A549 (cell line): Measurements from ENCODE around the gene TMTC1. TPM values are rescaled to one million over a fixed set of nuclear protein-coding genes. Genes with fewer than 3 reads are reported as not detected.

Experiments used
- ATAC-seq, 2 experiments: fragments of 200-7000 bp in 1 of 2; fragments of >200 bp in 1 of 2; cut with Nextera tagmentation in 1 of 2; cut with Tn5 transposase in 1 of 2; 3 replicates each; pipeline versions ENCODE4 v1.8.0 to v1.9.1; 2018 to 2020; ENCODE audit warnings: mild to moderate bottlenecking in 1 of 2, moderate library complexity in 1 of 2
- CTCF ChIA-PET: fragments of 300-600 bp; sonication (Branson Sonifier 250); formaldehyde crosslinking; extraction: SDS; loops from one replicate; lab custom pipeline; 2021; ENCODE audit warnings: antibody characterized with exemption, inconsistent platforms; lab: Yijun Ruan, JAX
- POLR2A ChIA-PET: fragments of 350-600 bp; formaldehyde crosslinking; extraction: SDS; loops from one replicate; lab custom pipeline; 2021; ENCODE audit warnings: antibody characterized with exemption, inconsistent platforms; lab: Yijun Ruan, JAX
- DNase-seq, 2 experiments: peaks; one replicate each; pipeline versions ENCODE4 v3.0.0 to v3.0.0-alpha.2; 2011 to 2016; ENCODE audit warnings: low read depth in 1 of 2, low spot score in 1 of 2
- FAIRE-seq: peaks from 2 replicates; lab custom pipeline; 2011; peaks lifted over from hg19 to GRCh38; lab: Jason Lieb, UNC
- H3K27ac ChIP-seq, 2 experiments: fragments of >200 bp; sonication (Bioruptor Twin); formaldehyde crosslinking; 3 replicates each; pipeline ENCODE4 v1.5.1; 2016 to 2017
- H3K4me1 ChIP-seq: fragments of >200 bp; sonication (Bioruptor Twin); formaldehyde crosslinking; 3 replicates; pipeline ENCODE4 v1.6.1; 2016
- H3K4me2 ChIP-seq: fragments of >200 bp; sonication (Bioruptor Twin); formaldehyde crosslinking; 3 replicates; pipeline ENCODE4 v1.6.1; 2016
- H3K4me3 ChIP-seq: fragments of >200 bp; sonication (Bioruptor Twin); formaldehyde crosslinking; 3 replicates; pipeline ENCODE4 v1.5.1; 2016
- H3K9me3 ChIP-seq: fragments of >200 bp; sonication (Bioruptor Twin); formaldehyde crosslinking; 3 replicates; pipeline ENCODE4 v1.6.1; 2016
- BCL3 ChIP-seq: fragments of >200 bp; sonication (Bioruptor Twin); formaldehyde crosslinking; IDR thresholded peaks from 3 replicates; pipeline ENCODE4 v1.6.1; 2016
- CBX2 ChIP-seq: fragments of 200-600 bp; sonication (generic); IDR thresholded peaks from 2 replicates; pipeline ENCODE4 v1.6.1; 2016; ENCODE audit warnings: low read depth, mild to moderate bottlenecking, borderline replicate concordance
- CBX8 ChIP-seq: fragments of 200-600 bp; sonication (generic); IDR thresholded peaks from 2 replicates; pipeline ENCODE4 v1.6.1; 2016
- CHD2 ChIP-seq: fragments of 150-350 bp; IDR thresholded peaks from 2 replicates; pipeline ENCODE4 v1.6.1; 2014; ENCODE audit warnings: low read length; ENCODE audit not compliant: partially characterized antibody
- E2F6 ChIP-seq: IDR thresholded peaks from 2 replicates; pipeline ENCODE4 v1.6.1; 2012; ENCODE audit warnings: low read depth, borderline replicate concordance
- EP300 ChIP-seq, 2 experiments: fragments of >200 bp; sonication (Bioruptor Twin); formaldehyde crosslinking; IDR thresholded peaks; 2 replicates in 1 of 2; 3 replicates in 1 of 2; pipeline ENCODE4 v1.6.1; 2016 to 2017
- ESRRA ChIP-seq: fragments of 150-350 bp; IDR thresholded peaks from 2 replicates; pipeline ENCODE4 v1.6.1; 2014; ENCODE audit warnings: mild to moderate bottlenecking, low read length, borderline replicate concordance
- FOSB ChIP-seq: fragments of 250-450 bp; sonication (Bioruptor Pico); IDR thresholded peaks from 2 replicates; pipeline ENCODE4 v1.5.0; 2020; ENCODE audit warnings: mild to moderate bottlenecking, moderate library complexity
- FOSL2 ChIP-seq, 2 experiments: fragments of 450-650 bp in 1 of 2; fragments of >200 bp in 1 of 2; sonication (Bioruptor Twin) in 1 of 2; formaldehyde crosslinking; IDR thresholded peaks; 2 replicates each; pipeline versions ENCODE4 v1.5.0 to v1.6.1; 2016 to 2020; ENCODE audit warnings: mild to moderate bottlenecking in 1 of 2, moderate library complexity in 1 of 2
- HDAC2 ChIP-seq: fragments of 200-600 bp; sonication (generic); IDR thresholded peaks from 2 replicates; pipeline ENCODE4 v1.6.1; 2016
- HES2 ChIP-seq: fragments of >200 bp; sonication (Bioruptor Twin); formaldehyde crosslinking; IDR thresholded peaks from 2 replicates; pipeline ENCODE4 v1.6.1; 2016
- HEYL ChIP-seq: fragments of 250-450 bp; sonication (Bioruptor Pico); IDR thresholded peaks from 2 replicates; pipeline ENCODE4 v1.8.0; 2021; ENCODE audit warnings: mild to moderate bottlenecking, moderate library complexity
- HOXB13 ChIP-seq: fragments of 250-450 bp; sonication (Bioruptor Pico); IDR thresholded peaks from 2 replicates; pipeline ENCODE4 v1.5.0; 2020; ENCODE audit warnings: low read depth, mild to moderate bottlenecking, moderate library complexity
- HOXB5 ChIP-seq: fragments of 250-450 bp; sonication (Bioruptor Pico); IDR thresholded peaks from 2 replicates; pipeline ENCODE4 v1.5.0; 2020; ENCODE audit warnings: mild to moderate bottlenecking, moderate library complexity
- JUN ChIP-seq, 2 experiments: fragments of >200 bp; sonication (Bioruptor Twin); formaldehyde crosslinking; IDR thresholded peaks; 2 replicates in 1 of 2; 3 replicates in 1 of 2; pipeline ENCODE4 v1.6.1; 2016 to 2017
- KDM1A ChIP-seq: fragments of 200-600 bp; sonication (generic); IDR thresholded peaks from 2 replicates; pipeline ENCODE4 v1.6.1; 2016; ENCODE audit warnings: low read depth, mild to moderate bottlenecking
- MYC ChIP-seq: IDR thresholded peaks from 2 replicates; pipeline ENCODE4 v1.6.1; 2012; ENCODE audit warnings: mild to moderate bottlenecking, inconsistent platforms, low read length, improper control_type of control experiment, borderline replicate concordance
- NFE2L2 ChIP-seq: fragments of 150-350 bp; conservative IDR thresholded peaks from 2 replicates; pipeline ENCODE4 v1.6.1; 2014; ENCODE audit warnings: low read length
- NR3C1 ChIP-seq: fragments of >200 bp; sonication (Bioruptor Twin); formaldehyde crosslinking; IDR thresholded peaks from 3 replicates; pipeline ENCODE4 v1.6.1; 2017
- POLR2A ChIP-seq: IDR thresholded peaks from 2 replicates; pipeline ENCODE4 v1.6.1; 2012; ENCODE audit warnings: mild to moderate bottlenecking, low read length
- RARB ChIP-seq: fragments of 250-450 bp; sonication (Bioruptor Pico); IDR thresholded peaks from 2 replicates; pipeline ENCODE4 v1.8.0; 2021; ENCODE audit warnings: mild to moderate bottlenecking, moderate library complexity
- RCOR1 ChIP-seq: fragments of 150-350 bp; IDR thresholded peaks from 2 replicates; pipeline ENCODE4 v1.6.1; 2014; ENCODE audit warnings: antibody characterized with exemption, low read length, low read depth
- RFX5 ChIP-seq: fragments of 450-650 bp; IDR thresholded peaks from 2 replicates; pipeline ENCODE4 v1.7.1; 2014; ENCODE audit warnings: antibody characterized with exemption, mild to moderate bottlenecking, moderate library complexity
- SMC3 ChIP-seq: fragments of >200 bp; sonication (Bioruptor Twin); formaldehyde crosslinking; IDR thresholded peaks from 3 replicates; pipeline ENCODE4 v1.6.1; 2018; ENCODE audit warnings: inconsistent platforms
- SREBF2 ChIP-seq: fragments of 450-650 bp; IDR thresholded peaks from 2 replicates; pipeline ENCODE4 v1.6.1; 2014; ENCODE audit warnings: mild to moderate bottlenecking, moderate library complexity
- TP53 ChIP-seq: fragments of 250-450 bp; sonication (Bioruptor Pico); IDR thresholded peaks from 2 replicates; pipeline ENCODE4 v1.5.0; 2021; ENCODE audit warnings: mild to moderate bottlenecking, moderate library complexity
- USF2 ChIP-seq: fragments of 450-650 bp; IDR thresholded peaks from 2 replicates; pipeline ENCODE4 v1.6.1; 2014; ENCODE audit warnings: antibody characterized with exemption
- ZC3H11A ChIP-seq: fragments of 450-650 bp; IDR thresholded peaks from 2 replicates; pipeline ENCODE4 v1.6.1; 2014; ENCODE audit warnings: antibody characterized with exemption, mild to moderate bottlenecking
- ZFP36 ChIP-seq: fragments of 450-650 bp; IDR thresholded peaks from 2 replicates; pipeline ENCODE4 v1.6.1; 2014; ENCODE audit warnings: borderline replicate concordance; ENCODE audit not compliant: partially characterized antibody
- WGBS: methylation state at CpG from one replicate; pipeline ENCODE4 v1.1.6; 2017; ENCODE audit errors: missing lambda C conversion rate; 5-methylcytosine and 5-hydroxymethylcytosine counted together
- polyA plus RNA-seq, 4 experiments: library from polyadenylated mRNA; depleted of rRNA in 3 of 4; stranded (reverse); fragments of >200 nt; fragmentation: RNase III in 1 of 4; extraction: RNeasy Plus Mini Kit Qiagen cat#74134 plus additional on column Dnase treatment in 1 of 4; gene quantifications; 2 replicates in 3 of 4; 3 replicates in 1 of 4; pipeline ENCODE4 v1.2.3, GENCODE V29; 2011 to 2017
- TF ChIP-seq, protein P1 (sequence below): IDR thresholded peaks from 2 replicates; pipeline ENCODE4 v1.6.1; 2012
- TF ChIP-seq, protein P2 (sequence below): fragments of >200 bp; sonication (Bioruptor Twin); formaldehyde crosslinking; IDR thresholded peaks from 3 replicates; pipeline ENCODE4 v1.5.1; 2016

Gene TMTC1
- polyA plus RNA-seq, 2 of the 4 experiments (the other 2 are of a cell fraction) = 0.28 TPM; not detected in 1

- TF ChIP-seq E2F6 = no peak
- TF ChIP-seq BCL3 = no peak
- TF ChIP-seq EP300 (IDR thresholded peaks at IDR 0.05) = no peak
- TF ChIP-seq, all 56 proteins: peak for 0
These were observed 92.4 kb downstream of the TMTC1 start (continued) for GRCh38 chr12:29691161-29691854.

DNA sequence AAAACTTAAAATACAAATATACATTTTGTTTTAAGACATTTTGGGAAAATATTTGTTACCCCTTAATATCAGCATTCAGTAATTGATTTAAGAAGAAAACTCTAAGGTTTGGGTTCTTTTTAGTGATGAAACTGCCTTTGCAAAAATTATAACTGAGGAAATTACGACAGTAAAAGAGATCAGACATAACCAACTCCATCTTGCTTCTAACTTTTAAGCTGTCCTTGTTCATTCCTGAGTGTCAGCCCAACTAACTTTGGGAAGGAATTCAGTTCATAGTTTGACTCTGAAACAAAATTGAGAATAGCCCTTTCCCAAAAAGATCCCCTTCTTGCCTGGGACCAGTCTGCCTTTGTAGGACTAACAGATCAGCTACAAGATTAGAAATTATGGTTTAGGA, 93.0 kb downstream of the TMTC1 start:
- FAIRE-seq = no peak
- WGBS = 2% methylated on average over 1 of the region's 1 CpG
- ChIA-PET POLR2A (no interaction called here), CTCF (no interaction called here)
- no peak overlapping the region for H3K27ac ChIP-seq
- ATAC-seq = no peak
- no peak overlapping the region for H3K4me3 ChIP-seq
- no peak for TF ChIP-seq SMC3
- TF ChIP-seq SREBF2 = no peak
- TF ChIP-seq USF2 = no peak
- TF ChIP-seq TP53 (CRISPR knock-in tag) = no peak
- no peak for TF ChIP-seq RCOR1
- TF ChIP-seq POLR2A = no peak
- TF ChIP-seq JUN (IDR thresholded peaks at IDR 0.05) = no peak
- TF ChIP-seq FOSB (CRISPR knock-in tag) = no peak
- no peak for TF ChIP-seq ZFP36
- no peak for TF ChIP-seq CHD2
- TF ChIP-seq KDM1A = no peak
- TF ChIP-seq CBX8 = no peak
- TF ChIP-seq, all 56 proteins: peak for 0
- no peak for DNase-seq
- no peaks in the 10 kb centered on the region for H3K9me3 ChIP-seq
- no peaks in the 10 kb centered on the region for H3K4me1 ChIP-seq
- H3K4me2 ChIP-seq = no peak overlapping the region

DNA sequence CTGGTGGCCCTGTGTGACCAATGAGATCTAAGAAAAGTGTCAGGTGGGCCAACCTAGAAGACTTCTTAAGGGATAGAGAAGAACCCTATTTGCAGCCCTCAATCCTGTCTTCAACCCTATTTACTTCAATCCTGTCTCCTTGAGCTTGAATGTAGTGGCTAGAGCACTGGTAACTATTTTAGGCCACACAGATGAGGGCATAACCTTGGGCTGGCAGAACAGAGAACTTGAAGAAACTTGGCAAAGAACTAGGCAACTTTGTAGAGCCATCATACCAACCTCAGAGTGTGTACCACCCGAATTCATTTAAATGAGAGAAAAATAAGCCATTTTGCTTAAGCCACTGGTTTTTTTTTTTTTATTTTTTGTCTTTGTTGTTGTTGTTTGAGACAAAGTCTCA, 94.8 kb downstream of the TMTC1 start:
- CTCF ChIA-PET = no interaction called here
- H3K4me3 ChIP-seq = no peak overlapping the region
- TF ChIP-seq ESRRA = no peak
- no peak for TF ChIP-seq HOXB5
- TF ChIP-seq, protein P1, sequence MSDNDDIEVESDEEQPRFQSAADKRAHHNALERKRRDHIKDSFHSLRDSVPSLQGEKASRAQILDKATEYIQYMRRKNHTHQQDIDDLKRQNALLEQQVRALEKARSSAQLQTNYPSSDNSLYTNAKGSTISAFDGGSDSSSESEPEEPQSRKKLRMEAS = no peak
- no peak for TF ChIP-seq CBX2
- TF ChIP-seq KDM1A = no peak
- TF ChIP-seq HES2 = no peak
- TF ChIP-seq HOXB13 (CRISPR knock-in tag) = no peak
- TF ChIP-seq HEYL (CRISPR knock-in tag) = no peak
- TF ChIP-seq RARB (CRISPR knock-in tag) = no peak
- TF ChIP-seq FOSL2 (IDR thresholded peaks at IDR 0.05) = no peak
- TF ChIP-seq FOSL2 (CRISPR knock-in tag; IDR thresholded peaks at IDR 0.05) = no peak
- TF ChIP-seq MYC = no peak
- TF ChIP-seq ZC3H11A = no peak
- no peak for TF ChIP-seq NR3C1
- TF ChIP-seq EP300 (IDR thresholded peaks at IDR 0.05) = no peak
- TF ChIP-seq, protein P2, sequence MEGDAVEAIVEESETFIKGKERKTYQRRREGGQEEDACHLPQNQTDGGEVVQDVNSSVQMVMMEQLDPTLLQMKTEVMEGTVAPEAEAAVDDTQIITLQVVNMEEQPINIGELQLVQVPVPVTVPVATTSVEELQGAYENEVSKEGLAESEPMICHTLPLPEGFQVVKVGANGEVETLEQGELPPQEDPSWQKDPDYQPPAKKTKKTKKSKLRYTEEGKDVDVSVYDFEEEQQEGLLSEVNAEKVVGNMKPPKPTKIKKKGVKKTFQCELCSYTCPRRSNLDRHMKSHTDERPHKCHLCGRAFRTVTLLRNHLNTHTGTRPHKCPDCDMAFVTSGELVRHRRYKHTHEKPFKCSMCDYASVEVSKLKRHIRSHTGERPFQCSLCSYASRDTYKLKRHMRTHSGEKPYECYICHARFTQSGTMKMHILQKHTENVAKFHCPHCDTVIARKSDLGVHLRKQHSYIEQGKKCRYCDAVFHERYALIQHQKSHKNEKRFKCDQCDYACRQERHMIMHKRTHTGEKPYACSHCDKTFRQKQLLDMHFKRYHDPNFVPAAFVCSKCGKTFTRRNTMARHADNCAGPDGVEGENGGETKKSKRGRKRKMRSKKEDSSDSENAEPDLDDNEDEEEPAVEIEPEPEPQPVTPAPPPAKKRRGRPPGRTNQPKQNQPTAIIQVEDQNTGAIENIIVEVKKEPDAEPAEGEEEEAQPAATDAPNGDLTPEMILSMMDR = no peak
- no peak for TF ChIP-seq RFX5
- no peak for TF ChIP-seq E2F6
- no peak for TF ChIP-seq HDAC2
- TF ChIP-seq NFE2L2 = no peak
- TF ChIP-seq, all 56 proteins: peak for 0
- no peak overlapping the region for H3K4me2 ChIP-seq
- FAIRE-seq (no peak), ATAC-seq (no peak), DNase-seq (no peak)
- no peaks in the 10 kb centered on the region for H3K9me3 ChIP-seq
- POLR2A ChIA-PET = no interaction called here
- no peaks in the 10 kb centered on the region for H3K4me1 ChIP-seq
- no peak overlapping the region for H3K27ac ChIP-seq
- 0% methylated on average over 1 of the region's 1 CpG for WGBS
